Measurements from ENCODE around the gene BCAR1.

The BCAR1 gene

GRCh38 chr16:75189638-75190245, 61.7 kb downstream of the BCAR1 start:
- no peaks in the 10 kb centered on the region for H3K4me1 ChIP-seq
- DNase-seq = no peak
- no peaks in the 10 kb centered on the region for H3K27me3 ChIP-seq
- no peak for TF ChIP-seq CTCF (IDR thresholded peaks at IDR 0.05; ENCODE audit: low read depth, low read length)
- no peaks in the 10 kb centered on the region for H3K9me3 ChIP-seq
- H3K36me3 ChIP-seq = no peaks in the 10 kb centered on the region
- H3K4me3 ChIP-seq (ENCODE audit: low read depth, low read length) = no peak overlapping the region

GRCh38 chr16:75188832-75189477, 62.5 kb downstream of the BCAR1 start:
- no peak overlapping the region for H3K4me3 ChIP-seq (ENCODE audit: low read depth, low read length)
- no peaks in the 10 kb centered on the region for H3K36me3 ChIP-seq
- TF ChIP-seq CTCF (IDR thresholded peaks at IDR 0.05; ENCODE audit: low read depth, low read length) = no peak
- DNase-seq = no peak
- no peaks in the 10 kb centered on the region for H3K27me3 ChIP-seq
- no peaks in the 10 kb centered on the region for H3K4me1 ChIP-seq
- no peaks in the 10 kb centered on the region for H3K9me3 ChIP-seq

- no peak for TF ChIP-seq CTCF (IDR thresholded peaks at IDR 0.05; ENCODE audit: low read depth, low read length)
- no peak for DNase-seq
- no peaks in the 10 kb centered on the region; the same call in 1 of the 2 replicates for H3K9me3 ChIP-seq
- no peaks in the 10 kb centered on the region for H3K4me1 ChIP-seq
- H3K27me3 ChIP-seq = no peaks in the 10 kb centered on the region; the same call in 1 of the 2 replicates
- no peak overlapping the region for H3K4me3 ChIP-seq (ENCODE audit: low read depth, low read length)
- no peaks in the 10 kb centered on the region for H3K36me3 ChIP-seq
Measured at GRCh38 chr16:75181630-75182029, 69.8 kb downstream of the BCAR1 start.

GRCh38 chr16:75179208-75179607, 72.2 kb downstream of the BCAR1 start:
- DNase-seq = no peak
- Histone ChIP-seq H3K4me3 (ENCODE audit: low read depth, low read length) (no peak overlapping the region), H3K27me3 (no peaks in the 10 kb centered on the region; the same call in 1 of the 2 replicates), H3K9me3 (no peaks in the 10 kb centered on the region; the same call in 1 of the 2 replicates), H3K4me1 (no peaks in the 10 kb centered on the region), H3K36me3 (no peaks in the 10 kb centered on the region)
- no peak for TF ChIP-seq CTCF (IDR thresholded peaks at IDR 0.05; ENCODE audit: low read depth, low read length)
